H54 (cell line): ENCODE measurements around the gene CCDC78.

ENCODE experiments used
- DNase-seq: peaks from one replicate; pipeline ENCODE4 v3.0.0; 2011; ENCODE audit warnings: low spot score, mixed read lengths; ENCODE audit not compliant: insufficient read length
- FAIRE-seq: peaks from 3 replicates; lab custom pipeline; 2011; peaks lifted over from hg19 to GRCh38; lab: Jason Lieb, UNC
- POLR2A ChIP-seq: IDR thresholded peaks from 2 replicates; pipeline ENCODE4 v1.6.1; 2011; ENCODE audit warnings: low read depth, mild to moderate bottlenecking, low read length

CCDC78 gene

DNA sequence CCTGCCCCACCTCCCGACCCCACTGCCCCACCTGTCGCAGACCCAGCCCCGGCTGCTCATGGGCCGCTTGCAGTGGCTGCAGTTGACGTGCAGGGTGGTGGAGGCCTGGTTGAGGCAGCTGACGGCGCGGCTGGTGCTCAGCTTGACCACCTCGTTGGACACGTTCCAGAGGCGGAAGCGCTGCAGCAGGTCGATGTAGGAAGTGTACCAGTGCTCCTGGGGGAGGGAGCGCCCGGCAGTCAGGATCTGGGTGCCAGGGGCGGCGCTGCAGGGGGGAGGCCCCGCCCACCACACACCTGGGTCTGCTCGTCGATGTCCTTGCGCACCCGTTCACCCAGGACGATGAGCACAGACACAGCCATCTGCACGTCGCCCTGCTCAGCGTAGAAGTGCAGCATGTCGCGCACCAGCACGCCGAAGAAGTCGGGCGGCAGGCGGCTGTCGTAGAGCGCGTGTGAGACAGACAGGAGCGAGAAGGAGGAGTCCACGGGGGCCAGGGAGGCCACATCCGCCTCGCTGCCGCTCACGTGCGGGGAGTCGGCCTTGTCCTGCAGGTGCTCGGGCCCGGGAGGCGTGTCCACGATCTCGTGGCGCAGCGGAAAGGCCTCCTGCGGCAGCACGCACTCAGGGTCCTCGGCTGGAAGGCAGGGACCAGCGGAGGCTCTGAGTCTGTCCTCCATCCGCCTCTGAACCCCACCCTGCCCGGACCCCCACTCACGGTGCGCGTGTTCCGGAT, 41.1 kb downstream of the CCDC78 start:
- FAIRE-seq (no peak), DNase-seq (no peak)
- TF ChIP-seq POLR2A, result no peak

DNA sequence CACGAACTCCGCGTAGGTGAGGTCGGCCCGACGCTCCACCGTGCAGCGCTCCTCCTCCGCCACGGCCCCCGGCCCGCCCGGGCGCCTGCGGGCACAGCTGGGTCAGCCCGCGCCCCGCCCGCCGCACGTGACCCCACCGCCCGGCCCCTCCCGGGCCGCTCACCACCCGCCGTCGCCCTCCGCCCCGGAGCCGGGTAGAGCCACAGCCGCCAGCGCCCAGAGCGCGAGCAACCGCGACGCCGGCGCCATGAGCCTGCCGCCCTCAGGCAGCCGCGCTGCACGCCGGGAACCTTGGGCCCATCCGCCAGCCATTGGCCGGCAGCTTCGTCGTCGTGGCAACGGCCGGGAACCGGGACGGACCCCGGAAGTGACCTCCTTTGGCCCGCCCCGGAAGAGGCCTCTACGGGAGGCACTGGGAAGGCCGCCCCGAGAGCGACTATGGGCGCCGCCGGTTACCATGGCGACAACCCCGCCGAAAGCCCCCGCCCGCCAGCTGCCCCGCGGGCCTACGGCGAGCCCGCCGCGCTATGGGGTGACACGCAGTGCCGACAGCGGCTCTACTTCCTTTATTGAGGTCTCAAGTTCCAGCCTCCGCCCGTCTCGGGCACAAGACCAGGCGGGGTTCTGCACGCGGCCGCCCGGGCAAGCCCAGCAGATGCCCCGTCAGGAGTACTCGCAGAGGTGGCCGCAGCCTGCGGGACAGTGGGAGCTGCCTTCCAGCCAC, 42.0 kb downstream of the CCDC78 start, which contains the start of gene JMJD8:
JMJD8 (minus strand) TSS at position 264 of the 724 bp plus-strand sequence; CDS start at position 249, 15 bp downstream.
- TF ChIP-seq POLR2A, result peak; percentile 62
- no peak for DNase-seq
- no peak for FAIRE-seq

DNA sequence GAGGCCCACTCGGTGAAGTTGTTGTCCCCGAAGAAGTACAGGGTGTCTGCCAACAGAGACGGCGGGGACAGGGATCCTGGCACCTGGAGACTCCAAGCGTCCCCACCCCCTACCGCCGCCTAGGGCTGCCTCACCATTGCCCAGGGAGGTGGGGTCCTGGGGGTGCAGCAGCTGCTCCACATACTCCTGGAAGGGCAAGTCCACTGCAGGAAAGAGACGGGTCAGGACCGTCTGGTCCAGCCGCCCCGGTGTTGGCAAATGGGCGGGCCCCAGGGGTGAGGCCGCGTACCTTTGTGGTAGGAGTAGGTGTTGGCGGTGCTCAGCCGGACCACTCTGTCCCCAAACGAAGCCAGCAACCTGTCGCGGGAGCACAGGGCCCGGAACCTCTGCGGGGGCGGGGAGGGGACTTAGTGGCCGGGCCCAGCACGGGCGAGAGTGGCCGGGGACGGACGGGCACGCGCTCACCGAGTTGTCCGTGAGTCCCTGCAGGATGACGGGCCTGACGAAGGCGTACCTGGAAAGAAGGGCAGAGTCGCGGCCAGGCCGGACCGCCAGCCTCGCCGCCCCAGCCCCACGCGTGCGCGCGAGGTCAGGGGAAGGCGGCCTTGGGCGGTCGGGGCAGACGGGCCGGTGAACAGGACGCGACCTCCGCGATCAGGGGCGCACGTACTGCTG, 42.7 kb downstream of the CCDC78 start:
- TF ChIP-seq POLR2A, result no peak
- DNase-seq (no peak), FAIRE-seq (no peak)

DNA sequence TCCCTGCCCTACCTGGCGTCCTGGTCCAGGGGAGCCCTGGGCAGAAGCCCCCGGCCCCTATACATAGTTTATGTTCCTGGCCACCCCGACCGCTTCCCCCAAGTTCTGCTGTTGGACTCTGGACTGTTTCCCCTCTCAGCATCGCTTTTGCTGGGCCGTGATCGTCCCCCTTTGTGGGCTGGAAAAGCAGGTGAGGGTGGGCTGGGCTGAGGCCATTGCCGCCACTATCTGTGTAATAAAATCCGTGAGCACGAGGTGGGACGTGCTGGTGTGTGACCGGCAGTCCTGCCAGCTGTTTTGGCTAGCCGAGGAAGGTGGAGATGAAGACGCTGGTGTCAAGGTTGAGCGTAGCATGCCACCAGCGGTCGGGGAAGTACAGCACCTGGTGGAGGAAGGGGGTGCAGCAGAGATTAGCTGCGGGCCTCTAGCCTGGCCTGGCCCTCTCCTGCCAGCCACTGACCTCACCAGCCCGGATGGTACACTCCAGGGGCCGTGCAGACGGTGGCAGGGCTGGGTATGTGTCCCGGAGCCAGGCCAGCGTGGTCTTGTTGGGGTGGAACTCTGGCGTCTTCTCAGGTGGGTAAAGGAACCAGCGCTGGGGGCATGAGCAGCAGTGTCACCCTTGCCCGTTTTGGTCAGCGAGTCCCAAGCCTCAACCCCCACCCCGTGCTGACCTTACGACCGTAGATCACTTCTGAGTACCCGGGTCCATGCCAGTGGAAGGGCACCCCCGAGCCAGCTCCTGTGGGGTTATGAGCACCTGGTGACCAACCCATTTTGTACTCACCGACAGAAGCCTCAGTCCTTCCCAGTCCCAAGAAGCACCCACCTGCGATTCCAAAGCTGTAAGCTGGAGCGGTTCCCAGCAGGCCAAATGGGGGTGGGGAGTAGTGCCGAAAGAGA, 43.5 kb downstream of the CCDC78 start:
- TF ChIP-seq POLR2A, result no peak
- FAIRE-seq, result no peak
- DNase-seq, result no peak

DNA sequence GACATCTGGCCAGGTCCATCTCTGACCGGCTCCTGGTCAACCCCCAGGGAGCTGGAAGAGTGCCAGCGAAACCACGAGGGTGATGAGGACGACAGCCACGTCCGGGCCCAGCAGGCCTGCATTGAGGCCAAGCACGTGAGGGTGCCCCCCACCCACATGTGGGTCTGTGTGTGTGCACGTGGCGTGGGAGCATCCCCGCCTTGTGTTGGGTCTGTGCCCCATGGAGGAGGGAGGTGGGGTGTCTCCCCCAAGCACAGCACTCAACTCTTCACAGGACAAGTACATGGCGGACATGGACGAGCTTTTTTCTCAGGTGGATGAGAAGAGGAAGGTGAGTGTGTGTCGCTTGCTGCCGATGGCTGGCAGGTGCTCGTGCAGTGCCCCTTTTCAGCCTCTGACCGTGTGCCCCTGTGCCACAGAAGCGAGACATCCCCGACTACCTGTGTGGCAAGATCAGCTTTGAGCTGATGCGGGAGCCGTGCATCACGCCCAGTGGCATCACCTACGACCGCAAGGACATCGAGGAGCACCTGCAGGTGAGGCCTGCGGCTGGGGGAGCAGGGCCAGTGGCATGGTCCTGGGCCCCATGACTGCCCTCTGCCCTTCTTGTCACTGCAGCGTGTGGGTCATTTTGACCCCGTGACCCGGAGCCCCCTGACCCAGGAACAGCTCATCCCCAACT, 44.4 kb downstream of the CCDC78 start:
- FAIRE-seq, result no peak
- TF ChIP-seq POLR2A, result no peak
- DNase-seq, result no peak

DNA sequence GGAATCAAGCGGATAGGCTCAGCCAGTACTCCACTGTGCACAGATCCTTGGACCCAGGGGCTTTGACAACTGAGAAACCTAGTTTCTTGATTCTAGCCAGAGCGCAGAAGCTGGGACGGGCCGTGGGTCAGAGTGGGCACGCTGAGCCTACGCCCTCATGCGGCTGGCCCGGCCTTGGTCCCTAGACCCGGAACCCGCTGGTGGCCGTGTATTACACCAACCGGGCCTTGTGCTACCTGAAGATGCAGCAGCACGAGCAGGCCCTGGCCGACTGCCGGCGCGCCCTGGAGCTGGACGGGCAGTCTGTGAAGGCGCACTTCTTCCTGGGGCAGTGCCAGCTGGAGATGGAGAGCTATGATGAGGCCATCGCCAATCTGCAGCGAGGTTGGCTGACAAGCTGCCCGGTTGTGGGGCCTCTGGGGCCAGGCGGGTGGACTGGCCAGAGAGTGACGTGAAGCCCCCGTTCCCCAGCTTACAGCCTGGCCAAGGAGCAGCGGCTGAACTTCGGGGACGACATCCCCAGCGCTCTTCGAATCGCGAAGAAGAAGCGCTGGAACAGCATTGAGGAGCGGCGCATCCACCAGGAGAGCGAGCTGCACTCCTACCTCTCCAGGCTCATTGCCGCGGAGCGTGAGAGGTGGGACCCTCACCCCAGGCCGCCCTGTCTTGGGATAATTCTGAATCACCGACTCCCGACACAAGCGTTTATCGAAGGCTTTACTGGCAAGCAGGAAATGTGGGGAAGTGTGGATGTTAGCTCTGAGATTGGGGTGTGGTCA, 45.1 kb downstream of the CCDC78 start:
- TF ChIP-seq POLR2A, result 0 out of 2 replicates have a peak, but pooled peaks have one; percentile 3
- DNase-seq (no peak), FAIRE-seq (no peak)

- no peak for DNase-seq
- no peak for FAIRE-seq
- TF ChIP-seq POLR2A, result no peak
Measured at GRCh38 chr16:680625-680945, 45.7 kb downstream of the CCDC78 start.

GRCh38 chr16:679814-680624, 46.2 kb downstream of the CCDC78 start, which contains the start of gene STUB1:
TSS of gene STUB1 (plus strand) at chr16:680410. CDS start at chr16:680526, 116 bp downstream.
- FAIRE-seq (no peak), DNase-seq (peak; percentile 83)

GRCh38 chr16:678858-679813, 47.1 kb downstream of the CCDC78 start:
- no peak for FAIRE-seq
- DNase-seq, result peak; percentile 61
- TF ChIP-seq POLR2A, result peak; percentile 43; the same call in 1 of the 2 replicates

More at GRCh38 chr16:679814-680624, 46.2 kb downstream of the CCDC78 start, which contains the start of gene STUB1:
- TF ChIP-seq POLR2A, result peak; percentile 83

GRCh38 chr16:678209-678857, 47.9 kb downstream of the CCDC78 start:
- no peak for DNase-seq
- no peak for FAIRE-seq
- no peak for TF ChIP-seq POLR2A
